OCI-LY1 (cell line): ENCODE results near the gene PITPNM3.

Experiments used
- EZH2 ChIP-seq: fragments of 200-600 bp; sonication (generic), shearing (Covaris generic); IDR thresholded peaks from 2 replicates; pipeline ENCODE4 v1.8.0; 2017; ENCODE audit warnings: borderline replicate concordance, mixed run types, mild to moderate bottlenecking, antibody characterized with exemption, low read length, moderate library complexity, mixed read lengths
- TF ChIP-seq, protein P1 (sequence below): fragments of 200-600 bp; sonication (generic), shearing (Covaris generic); IDR thresholded peaks from 2 replicates; pipeline ENCODE4 v1.5.1; 2017; ENCODE audit warnings: mild to moderate bottlenecking, antibody characterized with exemption, low read length, moderate library complexity, mixed read lengths

GRCh38 chr17:6487251-6488007 lies 68.9 kb downstream of the PITPNM3 start:
- TF ChIP-seq, protein P1, sequence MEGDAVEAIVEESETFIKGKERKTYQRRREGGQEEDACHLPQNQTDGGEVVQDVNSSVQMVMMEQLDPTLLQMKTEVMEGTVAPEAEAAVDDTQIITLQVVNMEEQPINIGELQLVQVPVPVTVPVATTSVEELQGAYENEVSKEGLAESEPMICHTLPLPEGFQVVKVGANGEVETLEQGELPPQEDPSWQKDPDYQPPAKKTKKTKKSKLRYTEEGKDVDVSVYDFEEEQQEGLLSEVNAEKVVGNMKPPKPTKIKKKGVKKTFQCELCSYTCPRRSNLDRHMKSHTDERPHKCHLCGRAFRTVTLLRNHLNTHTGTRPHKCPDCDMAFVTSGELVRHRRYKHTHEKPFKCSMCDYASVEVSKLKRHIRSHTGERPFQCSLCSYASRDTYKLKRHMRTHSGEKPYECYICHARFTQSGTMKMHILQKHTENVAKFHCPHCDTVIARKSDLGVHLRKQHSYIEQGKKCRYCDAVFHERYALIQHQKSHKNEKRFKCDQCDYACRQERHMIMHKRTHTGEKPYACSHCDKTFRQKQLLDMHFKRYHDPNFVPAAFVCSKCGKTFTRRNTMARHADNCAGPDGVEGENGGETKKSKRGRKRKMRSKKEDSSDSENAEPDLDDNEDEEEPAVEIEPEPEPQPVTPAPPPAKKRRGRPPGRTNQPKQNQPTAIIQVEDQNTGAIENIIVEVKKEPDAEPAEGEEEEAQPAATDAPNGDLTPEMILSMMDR: no peak
- no peak for TF ChIP-seq EZH2
